Measurements from ENCODE around the gene GARNL3. TPM values are rescaled to one million over a fixed set of nuclear protein-coding genes. Genes with fewer than 3 reads are reported as not detected.

GARNL3 gene, protein sequence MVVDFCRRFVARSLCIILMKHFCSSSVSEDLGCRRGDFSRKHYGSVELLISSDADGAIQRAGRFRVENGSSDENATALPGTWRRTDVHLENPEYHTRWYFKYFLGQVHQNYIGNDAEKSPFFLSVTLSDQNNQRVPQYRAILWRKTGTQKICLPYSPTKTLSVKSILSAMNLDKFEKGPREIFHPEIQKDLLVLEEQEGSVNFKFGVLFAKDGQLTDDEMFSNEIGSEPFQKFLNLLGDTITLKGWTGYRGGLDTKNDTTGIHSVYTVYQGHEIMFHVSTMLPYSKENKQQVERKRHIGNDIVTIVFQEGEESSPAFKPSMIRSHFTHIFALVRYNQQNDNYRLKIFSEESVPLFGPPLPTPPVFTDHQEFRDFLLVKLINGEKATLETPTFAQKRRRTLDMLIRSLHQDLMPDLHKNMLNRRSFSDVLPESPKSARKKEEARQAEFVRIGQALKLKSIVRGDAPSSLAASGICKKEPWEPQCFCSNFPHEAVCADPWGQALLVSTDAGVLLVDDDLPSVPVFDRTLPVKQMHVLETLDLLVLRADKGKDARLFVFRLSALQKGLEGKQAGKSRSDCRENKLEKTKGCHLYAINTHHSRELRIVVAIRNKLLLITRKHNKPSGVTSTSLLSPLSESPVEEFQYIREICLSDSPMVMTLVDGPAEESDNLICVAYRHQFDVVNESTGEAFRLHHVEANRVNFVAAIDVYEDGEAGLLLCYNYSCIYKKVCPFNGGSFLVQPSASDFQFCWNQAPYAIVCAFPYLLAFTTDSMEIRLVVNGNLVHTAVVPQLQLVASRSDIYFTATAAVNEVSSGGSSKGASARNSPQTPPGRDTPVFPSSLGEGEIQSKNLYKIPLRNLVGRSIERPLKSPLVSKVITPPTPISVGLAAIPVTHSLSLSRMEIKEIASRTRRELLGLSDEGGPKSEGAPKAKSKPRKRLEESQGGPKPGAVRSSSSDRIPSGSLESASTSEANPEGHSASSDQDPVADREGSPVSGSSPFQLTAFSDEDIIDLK
- total RNA-seq (5.2 and 8.3 TPM in 2 replicates), polyA plus RNA-seq (1.3 and 1.4 TPM in 2 replicates), polyA minus RNA-seq (7.3 and 12.0 TPM in 2 replicates), Bru-seq, nascent RNA (percentile 49 among the genes with signal in this experiment), BruChase-seq, experiment 1, labeled RNA remaining after a 6-hour chase (percentile 29 among the genes with signal in this experiment), BruChase-seq, experiment 2, labeled RNA remaining after a 2-hour chase (percentile 47 among the genes with signal in this experiment)
- 0.92 and 1.3 TPM in 2 replicates for polyA plus RNA-seq (2011; cell fraction: cytosol; rRNA removed)
- polyA plus RNA-seq (2011; cell fraction: nucleus; rRNA removed), result 16.8 and 20.3 TPM in 2 replicates
- polyA plus RNA-seq (2012), result 2.2 and 3.8 TPM in 2 replicates
- 3.2 TPM for polyA minus RNA-seq (2011; cell fraction: cytosol; rRNA and poly(A)+ RNA removed)
- 15.3 and 21.1 TPM in 2 replicates for polyA minus RNA-seq (2011; cell fraction: nucleus; rRNA and poly(A)+ RNA removed)
- long read RNA-seq, partial matches to known transcripts, result 0 of 2 reads
- long read RNA-seq, other reads (novel, unspliced or antisense), result 2 of 2 reads

DNA sequence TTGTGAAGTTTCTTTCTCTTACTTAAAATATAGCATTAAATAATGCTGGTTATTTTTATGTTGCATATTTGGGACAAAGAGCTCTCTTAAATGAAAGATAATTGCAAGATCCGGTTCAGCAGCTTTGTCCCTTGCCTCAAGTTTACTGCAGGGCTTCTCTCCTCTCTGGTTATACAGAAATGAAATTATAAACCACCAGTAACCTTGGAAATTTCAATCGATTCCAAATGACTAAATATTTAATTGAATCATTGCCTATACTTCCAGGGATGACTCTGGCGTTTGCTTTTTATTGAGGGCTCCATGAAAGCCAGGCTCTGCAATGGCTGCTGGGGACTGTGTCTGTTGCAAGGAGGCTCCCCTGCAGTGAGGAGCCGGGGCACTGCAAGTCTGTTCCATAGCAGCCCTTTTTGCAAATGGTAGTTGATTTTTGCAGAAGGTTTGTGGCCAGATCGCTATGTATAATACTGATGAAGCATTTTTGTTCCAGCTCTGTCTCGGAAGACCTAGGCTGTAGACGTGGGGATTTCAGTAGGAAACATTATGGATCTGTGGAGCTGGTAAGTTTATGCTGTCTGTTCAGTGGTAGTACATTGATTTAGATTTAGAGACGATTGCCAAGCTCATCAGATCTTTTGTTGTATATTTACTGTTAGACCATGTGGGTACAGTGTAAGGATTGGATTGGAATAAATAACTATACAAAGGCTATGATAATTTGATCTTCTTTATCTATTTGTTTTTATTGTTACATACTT lies at the start of gene GARNL3:
Gene GARNL3, plus strand, starts transcription at position 313 of the 758 bp plus-strand sequence. Its CDS starts 104 bp downstream, at position 417.
- Histone ChIP-seq H3K9ac (replicated peaks; ENCODE audit: extremely low read depth, insufficient read depth, low read length) (no peak within 1 kb of the TSS), H3K4me3 (replicated peaks in 1 of 3; ENCODE audit: insufficient read depth in 1 of 3, low read depth in 1 of 3, low read length in 3 of 3) (no peak within 1 kb of the TSS), H2AFZ (ENCODE audit: low read depth, low read length) (no peak within 1 kb of the TSS), H3K9me3 (replicated peaks; ENCODE audit: control insufficient read depth, insufficient read depth, low read length) (no peaks in the 10 kb centered on the region), H4K20me1 (replicated peaks; ENCODE audit: control insufficient read depth, extremely low read depth, insufficient read depth, low read length) (no peaks in the 10 kb centered on the region), H3K36me3 (ENCODE audit: control insufficient read depth in 2 of 2, extremely low read depth in 1 of 2, insufficient read depth in 2 of 2, low read length in 2 of 2) (no peaks in the 10 kb centered on the region), H3K27ac (ENCODE audit: insufficient read depth, low read depth, low read length) (no peak within 1 kb of the TSS), H3K27me3 (ENCODE audit: control insufficient read depth in 2 of 2, insufficient read depth in 2 of 2, low read length in 2 of 2) (no peaks in the 10 kb centered on the region), H3K4me2 (ENCODE audit: insufficient read depth, low read length) (no peak within 1 kb of the TSS), H3K4me1 (ENCODE audit: control insufficient read depth, extremely low read depth, insufficient read depth, low read length) (no peaks in the 10 kb centered on the region), H3K79me2 (ENCODE audit: control insufficient read depth, insufficient read depth, low read length) (no peaks in the 10 kb centered on the region), H3K9me1 (replicated peaks; ENCODE audit: control insufficient read depth, extremely low read depth, insufficient read depth, low read length) (no peaks in the 10 kb centered on the region)
- TF ChIP-seq GATA2 (IDR thresholded peaks at IDR 0.05; ENCODE audit: insufficient read depth, insufficient read length, low read depth, low read length) (no peak), EZH2 (IDR thresholded peaks at IDR 0.05; ENCODE audit: borderline replicate concordance, low read depth, low read length, severe bottlenecking) (no peak), JUN (IDR thresholded peaks at IDR 0.05; ENCODE audit: borderline replicate concordance, insufficient read depth, insufficient read length, low read depth) (no peak), MYC (IDR thresholded peaks at IDR 0.05; ENCODE audit: low read depth, low read length) (no peak), POLR2AphosphoS5 (IDR thresholded peaks at IDR 0.05; ENCODE audit: insufficient read depth, low read depth, low read length) (no peak), CTCF (IDR thresholded peaks at IDR 0.05; ENCODE audit: extremely low read depth in 1 of 2, insufficient read depth in 1 of 2, low read depth in 1 of 2, low read length in 2 of 2) (no peak), POLR2A (IDR thresholded peaks at IDR 0.05; ENCODE audit: low read depth, low read length) (no peak), FOS (IDR thresholded peaks at IDR 0.05; ENCODE audit: borderline replicate concordance, insufficient read depth, low read length) (no peak)
- TF ChIP-seq, protein P1, sequence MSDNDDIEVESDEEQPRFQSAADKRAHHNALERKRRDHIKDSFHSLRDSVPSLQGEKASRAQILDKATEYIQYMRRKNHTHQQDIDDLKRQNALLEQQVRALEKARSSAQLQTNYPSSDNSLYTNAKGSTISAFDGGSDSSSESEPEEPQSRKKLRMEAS (IDR thresholded peaks at IDR 0.05; ENCODE audit: insufficient read depth, insufficient read length), result no peak
- no TSS peak for BruUV-seq (replicated peaks)
- dilution Hi-C loops (cut with MboI; ENCODE audit: extremely low pct_ligation_motif_present, low sequenced_read_pairs), result no loop called here
- DNase-seq (ENCODE audit: low read depth, low spot score) (no peak), FAIRE-seq (no peak)
- CTCF ChIA-PET, result interaction anchor here (0.9 to 1.0 kb wide), 2 partner anchors 25 to 83 kb away, joined by 3 read pairs; no protein-coding TSS in a partner anchor
- POLR2A ChIA-PET, result no interaction called here
- intact Hi-C loops (cut with micrococcal nuclease), result no loop called here
